Parathyroid adenoma (tissue), 2 donors: ENCODE measurements around the gene OVCA2.

Experiments
- H2AFZ ChIP-seq: fragments of 300-600 bp; sonication (generic); one replicate; pipeline ENCODE4 v1.7.0; 2017; ENCODE audit warnings: antibody characterized with exemption, mild to moderate bottlenecking
- H3K27ac ChIP-seq: fragments of 300-600 bp; sonication (generic); one replicate; pipeline ENCODE4 v1.7.0; 2017
- H3K27me3 ChIP-seq: fragments of 300-600 bp; sonication (generic); one replicate; pipeline ENCODE4 v1.7.0; 2017; ENCODE audit warnings: low read length; ENCODE audit not compliant: control insufficient read depth, insufficient read depth
- H3K36me3 ChIP-seq: fragments of 300-600 bp; sonication (generic); one replicate; pipeline ENCODE4 v1.7.0; 2017; ENCODE audit warnings: low read length; ENCODE audit not compliant: control insufficient read depth, insufficient read depth
- H3K4me1 ChIP-seq: fragments of 300-600 bp; sonication (generic); one replicate; pipeline ENCODE4 v1.7.0; 2017; ENCODE audit warnings: control low read depth
- H3K4me2 ChIP-seq: fragments of 300-600 bp; sonication (generic); one replicate; pipeline ENCODE4 v1.7.0; 2017; ENCODE audit warnings: low read length
- H3K4me3 ChIP-seq: fragments of 300-600 bp; sonication (generic); one replicate; pipeline ENCODE4 v1.7.0; 2017; ENCODE audit warnings: low read depth, low read length
- H3K79me2 ChIP-seq: fragments of 300-600 bp; sonication (generic); one replicate; pipeline ENCODE4 v1.7.0; 2017; ENCODE audit warnings: control low read depth
- H3K9ac ChIP-seq: fragments of 300-600 bp; sonication (generic); one replicate; pipeline ENCODE4 v1.7.0; 2017; ENCODE audit warnings: mild to moderate bottlenecking
- H3K9me3 ChIP-seq: fragments of 300-600 bp; sonication (generic); one replicate; pipeline ENCODE4 v1.7.0; 2017; ENCODE audit warnings: low read length; ENCODE audit not compliant: control insufficient read depth
- TF ChIP-seq, protein P1 (sequence below): fragments of 300-600 bp; sonication (generic); IDR thresholded peaks from one replicate; pipeline ENCODE4 v1.7.0; 2017; ENCODE audit warnings: antibody characterized with exemption, mild to moderate bottlenecking
- donor health status: primary hyperparathyroidism.

Gene OVCA2

DNA sequence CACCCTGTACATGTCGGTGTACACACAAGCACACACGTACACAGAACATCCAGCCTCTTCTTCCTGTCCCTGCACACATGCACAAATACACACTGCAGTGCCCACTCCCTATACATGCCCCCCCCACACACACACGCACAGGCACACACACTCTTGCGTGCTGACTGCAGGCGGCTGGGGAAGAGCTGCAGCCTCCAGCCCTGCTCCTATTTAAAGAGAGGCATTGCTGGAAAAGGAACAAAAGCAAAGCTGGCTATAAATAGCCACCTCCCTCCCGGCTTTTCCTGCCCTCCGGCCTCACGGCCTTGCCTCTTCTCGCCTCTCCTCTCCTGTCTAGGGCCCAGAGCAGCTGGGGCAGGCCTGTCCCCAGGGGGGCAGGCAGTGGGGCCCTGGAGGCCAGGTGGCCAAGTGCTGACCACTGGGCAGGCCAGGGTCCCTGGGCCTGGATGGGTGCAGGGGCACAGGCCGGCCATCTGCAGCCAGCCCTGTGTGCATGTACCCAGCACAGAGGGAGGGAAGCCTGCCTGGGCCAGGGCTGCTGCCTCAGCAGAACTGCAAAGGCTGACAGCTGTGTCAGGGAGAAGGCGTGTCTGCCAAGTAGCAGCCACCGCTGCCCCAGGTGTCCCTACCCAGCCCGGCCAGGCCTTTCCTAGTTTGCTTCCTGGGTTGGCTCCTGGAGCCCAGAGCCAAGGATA is 42.1 kb upstream of the OVCA2 start:
- Histone ChIP-seq H2AFZ (peak overlapping the region; percentile 87), H3K27ac (peak overlapping the region; percentile 53), H3K4me3 (peak overlapping the region; percentile 35), H3K9ac (no peak overlapping the region), H3K9me3 (no peaks in the 10 kb centered on the region), H3K4me2 (peak overlapping the region; percentile 64), H3K79me2 (no peaks in the 10 kb centered on the region), H3K36me3 (no peaks in the 10 kb centered on the region), H3K27me3 (no peaks in the 10 kb centered on the region), H3K4me1 (peaks cover 8% of the 10 kb centered on the region)
- TF ChIP-seq, protein P1, sequence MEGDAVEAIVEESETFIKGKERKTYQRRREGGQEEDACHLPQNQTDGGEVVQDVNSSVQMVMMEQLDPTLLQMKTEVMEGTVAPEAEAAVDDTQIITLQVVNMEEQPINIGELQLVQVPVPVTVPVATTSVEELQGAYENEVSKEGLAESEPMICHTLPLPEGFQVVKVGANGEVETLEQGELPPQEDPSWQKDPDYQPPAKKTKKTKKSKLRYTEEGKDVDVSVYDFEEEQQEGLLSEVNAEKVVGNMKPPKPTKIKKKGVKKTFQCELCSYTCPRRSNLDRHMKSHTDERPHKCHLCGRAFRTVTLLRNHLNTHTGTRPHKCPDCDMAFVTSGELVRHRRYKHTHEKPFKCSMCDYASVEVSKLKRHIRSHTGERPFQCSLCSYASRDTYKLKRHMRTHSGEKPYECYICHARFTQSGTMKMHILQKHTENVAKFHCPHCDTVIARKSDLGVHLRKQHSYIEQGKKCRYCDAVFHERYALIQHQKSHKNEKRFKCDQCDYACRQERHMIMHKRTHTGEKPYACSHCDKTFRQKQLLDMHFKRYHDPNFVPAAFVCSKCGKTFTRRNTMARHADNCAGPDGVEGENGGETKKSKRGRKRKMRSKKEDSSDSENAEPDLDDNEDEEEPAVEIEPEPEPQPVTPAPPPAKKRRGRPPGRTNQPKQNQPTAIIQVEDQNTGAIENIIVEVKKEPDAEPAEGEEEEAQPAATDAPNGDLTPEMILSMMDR, result no peak

DNA sequence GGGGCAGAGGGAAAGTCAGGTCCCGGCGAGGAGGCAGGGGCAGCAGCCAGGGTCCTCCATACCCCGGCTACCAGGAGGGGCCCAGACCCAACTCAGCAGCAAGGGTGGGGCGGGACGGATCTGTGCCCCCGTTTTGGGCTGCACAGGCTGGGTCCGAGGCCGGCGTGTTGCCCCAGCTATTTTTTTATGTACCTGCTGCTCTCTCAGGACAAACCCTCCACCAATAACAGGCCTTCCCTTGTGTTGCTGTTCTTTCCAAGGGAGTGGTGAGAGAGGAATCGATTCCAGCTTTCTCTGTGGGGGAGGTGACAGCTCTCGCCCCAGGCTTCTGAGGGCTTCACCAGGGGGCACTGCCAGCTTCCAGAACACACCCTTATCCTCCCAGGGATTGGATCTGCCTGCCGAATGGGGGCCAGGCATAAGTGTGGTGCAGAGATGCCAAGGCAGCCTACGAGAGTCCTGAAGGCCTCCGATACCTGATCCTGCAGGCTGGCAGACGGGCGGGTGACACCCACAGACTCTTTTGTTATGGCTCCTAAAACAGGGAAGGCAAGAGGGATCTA is 39.0 kb upstream of the OVCA2 start:
- Histone ChIP-seq H3K27ac (no peak overlapping the region), H3K79me2 (no peaks in the 10 kb centered on the region), H2AFZ (no peak overlapping the region), H3K9ac (no peak overlapping the region), H3K27me3 (no peaks in the 10 kb centered on the region), H3K36me3 (no peaks in the 10 kb centered on the region), H3K4me2 (no peak overlapping the region), H3K4me1 (peaks cover 8% of the 10 kb centered on the region), H3K9me3 (no peaks in the 10 kb centered on the region), H3K4me3 (no peak overlapping the region)
- TF ChIP-seq, protein P1, result no peak

DNA sequence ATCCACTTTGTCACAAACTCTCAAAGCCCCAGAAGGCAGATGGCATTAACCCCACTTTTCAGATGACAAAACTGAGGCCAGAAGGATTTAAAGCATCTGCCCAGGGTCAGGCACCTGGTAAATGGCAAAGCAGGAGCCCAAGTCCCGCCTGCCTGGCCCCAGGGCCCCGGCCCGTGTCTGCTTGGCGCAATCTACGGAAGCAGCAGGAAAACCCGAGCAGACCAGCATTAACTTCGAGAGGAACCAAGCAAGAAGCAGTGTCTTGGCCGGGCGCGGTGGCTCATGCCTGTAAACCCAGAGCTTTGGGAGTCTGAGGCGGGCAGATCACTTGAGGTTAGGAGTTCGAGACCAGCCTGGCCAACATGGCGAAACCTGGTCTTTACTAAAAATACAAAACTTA is 38.3 kb upstream of the OVCA2 start:
- H3K79me2 ChIP-seq, result no peaks in the 10 kb centered on the region
- H3K27ac ChIP-seq, result no peak overlapping the region
- no peak overlapping the region for H2AFZ ChIP-seq
- TF ChIP-seq, protein P1, result no peak
- no peaks in the 10 kb centered on the region for H3K9me3 ChIP-seq
- no peak overlapping the region for H3K4me2 ChIP-seq
- H3K4me3 ChIP-seq, result no peak overlapping the region
- H3K36me3 ChIP-seq, result no peaks in the 10 kb centered on the region
- H3K4me1 ChIP-seq, result peaks cover 8% of the 10 kb centered on the region
- no peaks in the 10 kb centered on the region for H3K27me3 ChIP-seq
- H3K9ac ChIP-seq, result no peak overlapping the region

DNA sequence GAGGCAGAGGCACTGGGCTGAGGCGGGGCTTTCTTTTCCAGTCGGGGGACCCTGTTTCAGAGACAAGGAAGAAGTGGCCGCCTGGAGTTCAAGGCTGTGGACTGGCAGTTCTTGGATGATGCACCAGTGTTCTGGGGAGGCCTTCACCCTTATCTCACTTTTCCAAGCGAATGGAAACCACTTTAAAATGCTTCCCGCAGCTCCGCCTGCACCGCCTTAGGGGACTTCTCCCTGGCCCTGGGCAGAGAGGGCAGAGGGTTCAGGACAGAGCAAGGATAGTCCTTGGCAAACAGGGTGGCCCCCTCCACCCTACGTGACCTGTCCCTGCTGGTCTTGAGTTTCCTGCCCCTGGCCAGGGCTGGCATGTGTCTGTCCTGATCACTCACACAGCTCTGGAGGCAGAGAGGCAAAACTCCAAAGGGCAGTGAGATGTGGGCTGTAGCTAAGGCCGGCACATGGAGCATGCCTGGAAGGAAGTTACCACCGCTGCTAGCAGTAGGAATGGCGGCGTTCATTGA is 37.3 kb upstream of the OVCA2 start:
- Histone ChIP-seq H2AFZ (no peak overlapping the region), H3K4me2 (no peak overlapping the region), H3K9ac (no peak overlapping the region), H3K4me3 (no peak overlapping the region), H3K36me3 (no peaks in the 10 kb centered on the region), H3K27me3 (no peaks in the 10 kb centered on the region), H3K27ac (no peak overlapping the region), H3K79me2 (no peaks in the 10 kb centered on the region), H3K4me1 (peaks cover 7% of the 10 kb centered on the region), H3K9me3 (no peaks in the 10 kb centered on the region)
- TF ChIP-seq, protein P1, result no peak
